ENCODE results near the gene CCT2.
"Not testable (repeated sequence)": the region's sequence is repeated elsewhere in the genome, so short reads cannot be mapped to it uniquely, and the experiment has no call there.

The CCT2 gene

GRCh38 chr12:69580074-69580473, 5.2 kb upstream of the CCT2 start:
- no peak overlapping the region for H3K4me3 ChIP-seq (ENCODE audit: low read depth, low read length)
- DNase-seq (ENCODE audit: low read depth), result no peak

GRCh38 chr12:69583203-69583602, 2.1 kb upstream of the CCT2 start:
- DNase-seq (ENCODE audit: low read depth), result no peak
- H3K4me3 ChIP-seq (ENCODE audit: low read depth, low read length), result no peak overlapping the region

GRCh38 chr12:69588527-69588926, 3.3 kb downstream of the CCT2 start:
- no peak overlapping the region for H3K4me3 ChIP-seq (ENCODE audit: low read depth, low read length)
- DNase-seq (ENCODE audit: low read depth), result no peak

- no peak overlapping the region for H3K4me3 ChIP-seq (ENCODE audit: low read depth, low read length)
- DNase-seq (ENCODE audit: low read depth), result no peak
These were observed 3.8 kb downstream of the CCT2 start for GRCh38 chr12:69589082-69589481.

GRCh38 chr12:69595689-69596088, 10.4 kb downstream of the CCT2 start:
- DNase-seq (ENCODE audit: low read depth), result no peak

GRCh38 chr12:69598174-69598753, 13.0 kb downstream of the CCT2 start:
- DNase-seq (ENCODE audit: low read depth), result no peak
- H3K4me3 ChIP-seq (ENCODE audit: low read depth, low read length), result no peak overlapping the region

More at GRCh38 chr12:69595689-69596088, 10.4 kb downstream of the CCT2 start:
- no peak overlapping the region for H3K4me3 ChIP-seq (ENCODE audit: low read depth, low read length)

- no peak overlapping the region for H3K4me3 ChIP-seq (ENCODE audit: low read depth, low read length)
- DNase-seq (ENCODE audit: low read depth), result no peak
These were observed 15.5 kb downstream of the CCT2 start for GRCh38 chr12:69600804-69601203.

GRCh38 chr12:69601962-69602685, 16.9 kb downstream of the CCT2 start:
- H3K4me3 ChIP-seq (ENCODE audit: low read depth, low read length), result no peak overlapping the region
- no peak for DNase-seq (ENCODE audit: low read depth)

GRCh38 chr12:69602954-69603353, 17.7 kb downstream of the CCT2 start:
- DNase-seq (ENCODE audit: low read depth), result no peak
- no peak overlapping the region for H3K4me3 ChIP-seq (ENCODE audit: low read depth, low read length)

- DNase-seq (ENCODE audit: low read depth); H3K4me3 ChIP-seq (ENCODE audit: low read depth, low read length): not testable (repeated sequence)
These were observed 18.3 kb downstream of the CCT2 start for GRCh38 chr12:69603556-69603955.

GRCh38 chr12:69604275-69604674, 19.0 kb downstream of the CCT2 start:
- not testable (repeated sequence) for H3K4me3 ChIP-seq (ENCODE audit: low read depth, low read length); DNase-seq (ENCODE audit: low read depth)

- DNase-seq (ENCODE audit: low read depth), result no peak
- no peak overlapping the region for H3K4me3 ChIP-seq (ENCODE audit: low read depth, low read length)
These were observed 22.9 kb downstream of the CCT2 start for GRCh38 chr12:69608114-69608513.

- DNase-seq (ENCODE audit: low read depth), result no peak
These were observed 24.9 kb downstream of the CCT2 start for GRCh38 chr12:69610126-69610525.

GRCh38 chr12:69610729-69611128, 25.5 kb downstream of the CCT2 start, which contains the start of gene LRRC10:
LRRC10 (minus strand) TSS chr12:69610907; CDS start chr12:69610838, 69 bp downstream.
- DNase-seq (ENCODE audit: low read depth), result no peak
- no peak within 1 kb of the TSS for H3K4me3 ChIP-seq (ENCODE audit: low read depth, low read length)

More at GRCh38 chr12:69610126-69610525, 24.9 kb downstream of the CCT2 start:
- no peak overlapping the region for H3K4me3 ChIP-seq (ENCODE audit: low read depth, low read length)

- DNase-seq (ENCODE audit: low read depth), result no peak
These were observed 28.1 kb downstream of the CCT2 start for GRCh38 chr12:69613351-69613750.

GRCh38 chr12:69616025-69616424, 30.8 kb downstream of the CCT2 start:
- DNase-seq (ENCODE audit: low read depth), result no peak
- no peak overlapping the region for H3K4me3 ChIP-seq (ENCODE audit: low read depth, low read length)

More at GRCh38 chr12:69613351-69613750, 28.1 kb downstream of the CCT2 start:
- H3K4me3 ChIP-seq (ENCODE audit: low read depth, low read length), result no peak overlapping the region

GRCh38 chr12:69619050-69619449, 33.8 kb downstream of the CCT2 start:
- no peak overlapping the region for H3K4me3 ChIP-seq (ENCODE audit: low read depth, low read length)
- DNase-seq (ENCODE audit: low read depth), result no peak

GRCh38 chr12:69620077-69620476, 34.8 kb downstream of the CCT2 start:
- H3K4me3 ChIP-seq (ENCODE audit: low read depth, low read length), result no peak overlapping the region

GRCh38 chr12:69620921-69621320, 35.7 kb downstream of the CCT2 start:
- DNase-seq (ENCODE audit: low read depth), result no peak

More at GRCh38 chr12:69620077-69620476, 34.8 kb downstream of the CCT2 start:
- DNase-seq (ENCODE audit: low read depth), result no peak

GRCh38 chr12:69621551-69621950, 36.3 kb downstream of the CCT2 start:
- H3K4me3 ChIP-seq (ENCODE audit: low read depth, low read length), result no peak overlapping the region
- DNase-seq (ENCODE audit: low read depth), result no peak

More at GRCh38 chr12:69620921-69621320, 35.7 kb downstream of the CCT2 start:
- no peak overlapping the region for H3K4me3 ChIP-seq (ENCODE audit: low read depth, low read length)

GRCh38 chr12:69623970-69624369, 38.7 kb downstream of the CCT2 start:
- no peak for DNase-seq (ENCODE audit: low read depth)
- no peak overlapping the region for H3K4me3 ChIP-seq (ENCODE audit: low read depth, low read length)

Data from skeletal muscle cell (primary cell).